NCI-H187 (cell line): ENCODE results near the gene ZRANB3.
"Not testable (repeated sequence)": the region's sequence is repeated elsewhere in the genome, so short reads cannot be mapped to it uniquely, and the experiment has no call there.

Source experiments
- DNase-seq, 2 experiments: peaks; one replicate each; lab custom pipeline; 2025; lab: John Stamatoyannopoulos, UW

The ZRANB3 gene

GRCh38 chr2:135485441-135485840 lies 45.6 kb downstream of the ZRANB3 start:
- DNase-seq: no peak

GRCh38 chr2:135475128-135475527 lies 55.9 kb downstream of the ZRANB3 start:
- no peak for DNase-seq

GRCh38 chr2:135473567-135473966 lies 57.5 kb downstream of the ZRANB3 start:
- DNase-seq: no peak

GRCh38 chr2:135471106-135471505 lies 59.9 kb downstream of the ZRANB3 start:
- DNase-seq: no peak

- DNase-seq: no peak
Measured at GRCh38 chr2:135457279-135457678, 73.7 kb downstream of the ZRANB3 start.

GRCh38 chr2:135456835-135457234 lies 74.2 kb downstream of the ZRANB3 start:
- DNase-seq: no peak

GRCh38 chr2:135456431-135456830 lies 74.6 kb downstream of the ZRANB3 start:
- DNase-seq: no peak

GRCh38 chr2:135454608-135455007 lies 76.4 kb downstream of the ZRANB3 start:
- DNase-seq: no peak

- DNase-seq: not testable (repeated sequence)
Measured at GRCh38 chr2:135453027-135453426, 78.0 kb downstream of the ZRANB3 start.

GRCh38 chr2:135451966-135452365 lies 79.1 kb downstream of the ZRANB3 start:
- no peak for DNase-seq

GRCh38 chr2:135443013-135443412 lies 88.0 kb downstream of the ZRANB3 start:
- DNase-seq: not testable (repeated sequence)

GRCh38 chr2:135435155-135435554 lies 95.9 kb downstream of the ZRANB3 start:
- not testable (repeated sequence) for DNase-seq

GRCh38 chr2:135424849-135425248 lies 106.2 kb downstream of the ZRANB3 start:
- no peak for DNase-seq

- no peak for DNase-seq
Measured at GRCh38 chr2:135422898-135423297, 108.1 kb downstream of the ZRANB3 start.

- no peak for DNase-seq
Measured at GRCh38 chr2:135411646-135412045, 119.4 kb downstream of the ZRANB3 start.

GRCh38 chr2:135409436-135409835 lies 121.6 kb downstream of the ZRANB3 start:
- DNase-seq: no peak

- DNase-seq: not testable (repeated sequence)
Measured at GRCh38 chr2:135396259-135396658, 134.8 kb downstream of the ZRANB3 start.

- DNase-seq: no peak
Measured at GRCh38 chr2:135386993-135387392, 144.0 kb downstream of the ZRANB3 start.

- no peak for DNase-seq
Measured at GRCh38 chr2:135378591-135378990, 152.4 kb downstream of the ZRANB3 start.

GRCh38 chr2:135373702-135374101 lies 157.3 kb downstream of the ZRANB3 start:
- no peak for DNase-seq

GRCh38 chr2:135349941-135350340 lies 181.1 kb downstream of the ZRANB3 start:
- no peak for DNase-seq

GRCh38 chr2:135348096-135348704 lies 182.8 kb downstream of the ZRANB3 start:
- DNase-seq: not testable (repeated sequence)

- DNase-seq: no peak
Measured at GRCh38 chr2:135337071-135337470, 193.9 kb downstream of the ZRANB3 start.

GRCh38 chr2:135335256-135335655 lies 195.8 kb downstream of the ZRANB3 start:
- DNase-seq: no peak
